Activated T-helper 1 cell treated with anti-CD3 and anti-CD28 coated beads, Interleukin-12 subunit alpha, Interleukin-12 subunit beta, Interleukin-2, Interleukin-4 antibody, amounts not matched to agents 30 ng/mL and 10 ng/mL and 1 ng/mL, durations not matched to agents 14 hours and 24 hours and 36 hours (primary cell): ENCODE results near the gene DOCK10. TPM values are rescaled to one million over a fixed set of nuclear protein-coding genes. Genes with fewer than 3 reads are reported as not detected.

ENCODE experiments used
- DNase-seq: peaks from one replicate; pipeline ENCODE4 v3.0.0; 2021; ENCODE audit warnings: low spot score
- H3K27ac Mint-ChIP-seq: one replicate; pipeline ENCODE4 v1.8.0; 2021; ENCODE audit warnings: mild to moderate bottlenecking, mixed read lengths
- H3K27me3 Mint-ChIP-seq: one replicate; pipeline ENCODE4 v1.8.0; 2022; ENCODE audit warnings: mild to moderate bottlenecking, moderate library complexity, mixed read lengths; ENCODE audit not compliant: insufficient read depth
- H3K36me3 Mint-ChIP-seq: one replicate; pipeline ENCODE4 v1.8.0; 2021; ENCODE audit warnings: low read depth, mixed read lengths
- H3K4me1 Mint-ChIP-seq: one replicate; pipeline ENCODE4 v1.8.0; 2021; ENCODE audit warnings: low read depth, mixed read lengths
- H3K4me3 Mint-ChIP-seq: one replicate; pipeline ENCODE4 v1.8.0; 2021; ENCODE audit warnings: mild to moderate bottlenecking, moderate library complexity, mixed read lengths
- H3K9me3 Mint-ChIP-seq: one replicate; pipeline ENCODE4 v1.8.0; 2021; ENCODE audit warnings: mixed read lengths
- intact Hi-C: fragments of 100-400 bp; cut with micrococcal nuclease; formaldehyde crosslinking; loops from one replicate; pipeline ENCODE4 v1.15.1; 2024
- total RNA-seq: library from RNA; stranded (reverse); gene quantifications from 2 replicates; pipeline ENCODE4 v1.2.3, GENCODE V29; 2022

DOCK10 gene
- total RNA-seq, 1 donor from 2014 or later = 159 TPM

DNA sequence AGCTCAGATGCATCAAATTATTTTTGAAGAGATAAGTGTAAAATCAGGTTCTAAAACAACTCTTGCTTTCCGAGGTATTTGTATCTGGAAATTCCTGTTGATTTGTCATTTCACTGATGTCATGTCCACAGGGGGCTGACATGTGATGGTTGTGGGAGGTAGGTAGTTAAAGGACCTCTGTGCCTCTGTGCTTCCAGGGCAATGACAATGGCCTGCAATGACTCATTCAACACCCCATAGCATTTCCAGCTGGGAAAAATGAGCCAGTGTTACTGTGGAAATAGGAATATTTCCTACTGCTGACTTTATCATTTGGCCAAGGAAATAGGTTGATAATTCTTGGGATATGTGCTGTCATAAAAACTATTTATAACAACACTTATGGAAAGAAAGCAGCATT is 239.9 kb downstream of the DOCK10 start:
- H3K27ac Mint-ChIP-seq = no peak overlapping the region
- intact Hi-C loops = loop anchor here (1.0 to 10.0 kb wide), 3 partner anchors 11 to 72 kb away; no protein-coding TSS in a partner anchor

DNA sequence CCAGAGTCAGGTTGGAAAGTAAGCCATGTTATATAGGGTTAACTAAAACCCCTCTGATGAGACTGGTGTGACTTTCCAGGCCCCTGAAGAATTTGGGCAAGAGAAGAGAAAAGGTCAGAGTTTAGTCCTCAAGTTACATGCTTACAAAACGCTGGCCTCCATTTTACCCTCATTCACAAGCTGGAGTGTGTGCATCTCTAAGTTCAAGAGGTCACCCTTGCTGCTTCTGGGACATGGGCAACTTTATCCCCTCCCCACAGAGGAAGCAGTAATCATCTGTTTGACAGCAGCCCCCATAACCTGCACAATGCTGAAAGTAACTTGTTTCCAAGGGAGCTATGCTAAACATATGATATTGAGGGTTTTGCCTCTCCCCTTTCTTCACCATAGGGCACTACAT is 240.9 kb downstream of the DOCK10 start:
- Mint-ChIP-seq H3K4me1 (no peaks in the 10 kb centered on the region), H3K4me3 (no peak overlapping the region), H3K36me3 (peaks cover 59% of the 10 kb centered on the region), H3K9me3 (no peaks in the 10 kb centered on the region), H3K27me3 (no peaks in the 10 kb centered on the region), H3K27ac (no peak overlapping the region)
- intact Hi-C loops = loop anchor here (5.0 to 10.0 kb wide), 2 partner anchors 36 to 73 kb away; no protein-coding TSS in a partner anchor
- DNase-seq = no peak

More for the DNA sequence above, 239.9 kb downstream of the DOCK10 start:
- no peaks in the 10 kb centered on the region for H3K27me3 Mint-ChIP-seq
- H3K9me3 Mint-ChIP-seq = no peaks in the 10 kb centered on the region
- no peaks in the 10 kb centered on the region for H3K4me1 Mint-ChIP-seq
- no peak for DNase-seq
- H3K4me3 Mint-ChIP-seq = no peak overlapping the region
- H3K36me3 Mint-ChIP-seq = peaks cover 57% of the 10 kb centered on the region

DNA sequence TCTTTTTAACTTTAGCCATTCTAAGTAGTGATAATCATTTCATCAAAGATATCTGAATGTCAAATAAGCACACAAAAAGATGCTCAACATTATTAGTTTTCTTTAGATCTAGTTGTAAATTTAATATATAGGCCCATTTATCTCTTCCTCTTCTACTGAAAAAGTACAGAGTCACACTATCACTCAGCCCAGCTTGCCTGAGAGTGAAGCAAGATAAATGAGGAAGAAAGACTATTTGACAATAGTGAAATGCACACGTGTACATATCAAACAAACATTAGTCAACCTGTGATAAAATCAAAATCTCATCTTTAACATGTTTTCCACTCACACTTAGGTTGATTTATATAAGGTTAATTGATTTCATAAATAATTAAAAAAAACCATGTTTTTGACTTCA is 242.6 kb downstream of the DOCK10 start:
- H3K27me3 Mint-ChIP-seq = no peaks in the 10 kb centered on the region
- no peaks in the 10 kb centered on the region for H3K9me3 Mint-ChIP-seq
- no peak overlapping the region for H3K27ac Mint-ChIP-seq
- no peaks in the 10 kb centered on the region for H3K4me1 Mint-ChIP-seq
- no peak overlapping the region for H3K4me3 Mint-ChIP-seq
- DNase-seq = no peak
- intact Hi-C loops = loop anchor here (5.0 to 10.0 kb wide), 2 partner anchors 38 to 75 kb away; no protein-coding TSS in a partner anchor
- peaks cover 64% of the 10 kb centered on the region for H3K36me3 Mint-ChIP-seq

DNA sequence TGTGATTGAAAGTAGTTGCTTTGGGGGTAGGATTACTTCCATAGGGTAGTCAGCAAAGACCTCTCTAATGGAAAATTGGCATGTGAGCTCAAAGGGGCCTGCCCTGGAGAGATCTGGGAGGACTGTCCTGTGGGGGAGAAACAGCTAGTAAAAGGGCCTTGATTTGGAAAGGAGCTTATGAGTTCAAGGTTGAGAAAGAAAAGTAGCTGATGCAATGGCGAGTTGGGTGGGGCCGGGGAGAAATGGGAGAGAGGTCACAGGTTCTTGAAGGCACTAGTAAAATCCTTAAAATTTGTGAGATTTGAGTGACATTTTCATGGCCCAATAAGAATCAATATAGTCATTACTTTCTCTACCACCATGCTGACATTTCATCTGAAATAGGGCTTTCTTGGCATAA is 244.1 kb downstream of the DOCK10 start:
- no peak for DNase-seq
- Mint-ChIP-seq H3K9me3 (no peaks in the 10 kb centered on the region), H3K27ac (peak overlapping the region; percentile 2), H3K4me1 (no peaks in the 10 kb centered on the region), H3K27me3 (no peaks in the 10 kb centered on the region), H3K36me3 (peaks cover 74% of the 10 kb centered on the region), H3K4me3 (no peak overlapping the region)
- intact Hi-C loops = no loop called here

DNA sequence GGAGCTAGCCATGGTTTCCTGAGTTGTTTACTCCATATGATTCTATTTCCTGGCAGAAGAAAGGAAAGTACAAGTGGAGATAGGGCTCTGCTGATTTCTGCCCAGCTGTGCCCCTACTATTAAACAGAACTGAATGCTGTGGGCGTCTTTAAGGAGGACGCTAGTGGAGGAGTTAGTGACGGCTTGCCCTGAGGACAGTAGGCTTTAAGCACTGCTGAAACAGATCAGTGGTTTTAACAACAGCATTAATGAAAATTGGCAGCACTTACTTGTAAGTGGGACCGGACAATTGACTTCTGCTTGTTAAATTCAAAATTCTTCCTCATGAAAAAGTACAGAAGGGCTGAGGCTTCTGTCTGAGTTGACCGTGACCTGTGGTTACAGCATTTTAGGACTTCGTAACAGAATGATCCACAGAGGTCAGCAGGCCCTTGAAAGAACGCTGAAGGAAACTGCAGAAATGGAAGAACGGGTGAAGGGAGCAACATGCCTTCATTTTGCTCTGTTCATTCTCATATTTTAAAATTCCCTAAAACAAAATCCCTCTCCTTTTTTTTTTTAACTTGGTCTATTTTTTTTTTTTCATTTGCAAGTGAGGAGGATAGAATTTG is 245.5 kb downstream of the DOCK10 start:
- H3K4me3 Mint-ChIP-seq = no peak overlapping the region
- no peak for DNase-seq
- no peaks in the 10 kb centered on the region for H3K27me3 Mint-ChIP-seq
- no peaks in the 10 kb centered on the region for H3K9me3 Mint-ChIP-seq
- H3K36me3 Mint-ChIP-seq = peaks cover 65% of the 10 kb centered on the region
- H3K4me1 Mint-ChIP-seq = no peaks in the 10 kb centered on the region
- H3K27ac Mint-ChIP-seq = no peak overlapping the region
- intact Hi-C loops = no loop called here

DNA sequence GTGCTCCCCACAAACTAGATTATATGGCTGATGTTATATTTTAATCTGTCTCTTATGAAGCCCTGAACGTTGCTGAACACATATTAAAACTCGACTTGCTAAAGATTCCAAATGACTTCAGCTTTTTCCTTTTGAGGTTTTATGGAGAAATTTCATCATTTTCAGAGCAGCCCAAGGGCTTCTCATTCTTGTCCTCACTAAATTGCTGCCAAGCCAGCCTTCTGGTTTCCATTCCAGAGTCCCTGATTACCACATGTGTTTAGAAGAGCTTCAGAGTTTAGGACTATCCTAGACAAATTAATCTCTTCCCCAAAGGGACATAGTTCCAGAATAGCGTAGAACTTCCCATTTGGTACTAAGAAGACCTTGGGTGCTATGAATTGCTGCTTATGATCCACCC is 248.3 kb downstream of the DOCK10 start:
- no peaks in the 10 kb centered on the region for H3K4me1 Mint-ChIP-seq
- H3K36me3 Mint-ChIP-seq = peaks cover 60% of the 10 kb centered on the region
- H3K4me3 Mint-ChIP-seq = no peak overlapping the region
- no peak for DNase-seq
- H3K27ac Mint-ChIP-seq = peak overlapping the region; percentile 9
- intact Hi-C loops = no loop called here
- no peaks in the 10 kb centered on the region for H3K27me3 Mint-ChIP-seq
- H3K9me3 Mint-ChIP-seq = no peaks in the 10 kb centered on the region

DNA sequence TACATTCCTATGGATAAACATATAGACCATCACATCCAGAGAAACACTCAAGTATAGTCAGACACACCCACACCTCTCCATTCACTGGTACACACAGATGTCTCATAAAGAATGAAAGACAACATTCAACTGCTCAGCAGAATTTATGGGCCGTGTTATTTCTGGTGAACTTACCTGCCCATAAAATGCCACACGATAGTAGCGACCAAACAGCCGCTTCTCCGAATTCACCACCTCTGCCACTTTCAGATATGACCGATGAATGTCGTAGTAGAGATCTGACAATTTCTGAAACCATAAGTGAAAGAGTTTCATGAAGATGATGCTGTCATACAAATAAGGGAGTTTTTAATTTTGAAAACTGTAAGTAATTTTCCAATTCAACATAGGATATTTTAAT is 255.4 kb downstream of the DOCK10 start:
- no peak for DNase-seq
- H3K27me3 Mint-ChIP-seq = no peaks in the 10 kb centered on the region
- H3K36me3 Mint-ChIP-seq = peaks cover 53% of the 10 kb centered on the region
- no peaks in the 10 kb centered on the region for H3K4me1 Mint-ChIP-seq
- intact Hi-C loops = no loop called here
- H3K4me3 Mint-ChIP-seq = no peak overlapping the region
- no peak overlapping the region for H3K27ac Mint-ChIP-seq
- H3K9me3 Mint-ChIP-seq = no peaks in the 10 kb centered on the region

DNA sequence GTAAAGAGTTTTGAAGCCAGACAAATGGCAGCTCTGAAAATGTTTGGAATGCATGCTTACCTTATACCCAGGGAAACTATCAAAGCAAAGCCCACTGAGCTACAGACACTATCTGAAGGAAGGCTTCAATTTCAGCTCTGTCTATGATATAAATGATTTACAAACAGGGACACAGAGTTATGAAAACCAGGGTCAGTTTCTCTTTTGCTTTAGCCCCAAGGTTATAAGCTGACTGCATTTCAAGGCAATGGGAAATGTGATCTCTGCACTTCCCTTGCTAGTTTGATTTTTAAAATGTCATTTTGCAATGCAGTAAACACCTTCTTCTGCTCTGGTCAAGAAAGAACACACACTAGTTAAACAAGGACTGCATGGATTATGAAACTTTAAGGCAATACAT is 260.9 kb downstream of the DOCK10 start:
- intact Hi-C loops = no loop called here
- Mint-ChIP-seq H3K9me3 (no peaks in the 10 kb centered on the region), H3K27me3 (no peaks in the 10 kb centered on the region), H3K36me3 (peaks cover 45% of the 10 kb centered on the region), H3K27ac (no peak overlapping the region), H3K4me1 (peaks cover 7% of the 10 kb centered on the region), H3K4me3 (no peak overlapping the region)
- DNase-seq = no peak

DNA sequence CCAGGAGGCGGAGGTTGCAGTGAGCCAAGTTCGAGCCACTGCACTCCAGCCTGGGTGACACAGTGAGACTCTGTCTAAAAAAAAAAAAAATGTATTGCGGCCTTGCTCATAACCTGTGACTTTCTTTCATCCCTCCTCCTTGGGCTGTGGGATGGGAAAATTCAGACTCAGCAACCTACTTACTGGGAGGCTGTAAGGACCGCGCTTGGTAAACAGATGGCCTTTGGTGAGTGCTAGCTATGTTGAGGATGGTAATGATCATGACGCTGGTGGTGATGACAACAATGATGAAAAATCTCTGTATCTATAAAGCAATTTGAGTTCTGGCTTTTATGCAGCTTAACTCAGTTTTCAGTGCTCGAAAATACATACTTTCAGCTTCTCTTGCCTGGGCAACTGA is 261.4 kb downstream of the DOCK10 start:
- H3K9me3 Mint-ChIP-seq = no peaks in the 10 kb centered on the region
- DNase-seq = no peak
- peaks cover 7% of the 10 kb centered on the region for H3K4me1 Mint-ChIP-seq
- no peak overlapping the region for H3K27ac Mint-ChIP-seq
- intact Hi-C loops = no loop called here
- H3K36me3 Mint-ChIP-seq = peaks cover 44% of the 10 kb centered on the region
- H3K4me3 Mint-ChIP-seq = no peak overlapping the region
- no peaks in the 10 kb centered on the region for H3K27me3 Mint-ChIP-seq

DNA sequence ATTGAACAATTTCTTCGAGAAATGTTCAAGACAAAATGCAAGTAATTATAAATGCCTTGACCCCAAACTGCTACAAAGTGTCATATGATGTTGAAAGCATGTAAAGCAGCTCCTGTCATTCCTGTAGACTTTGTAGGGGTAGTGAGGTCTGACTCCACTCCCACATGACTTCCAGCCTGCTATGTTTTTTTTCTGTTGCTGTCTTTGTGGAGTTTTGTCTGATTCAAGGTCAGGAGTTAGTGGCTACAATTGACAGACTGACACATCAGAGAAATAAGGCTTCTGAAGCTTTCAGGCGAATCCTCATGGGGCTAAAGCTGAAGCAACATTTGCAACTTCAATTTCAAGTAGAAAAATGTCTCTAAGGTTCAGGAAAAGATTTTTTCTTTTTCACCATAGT is 262.2 kb downstream of the DOCK10 start:
- Mint-ChIP-seq H3K9me3 (no peaks in the 10 kb centered on the region), H3K27ac (no peak overlapping the region), H3K4me3 (no peak overlapping the region), H3K36me3 (peaks cover 44% of the 10 kb centered on the region), H3K27me3 (no peaks in the 10 kb centered on the region), H3K4me1 (peaks cover 7% of the 10 kb centered on the region)
- no peak for DNase-seq
- intact Hi-C loops = no loop called here

DNA sequence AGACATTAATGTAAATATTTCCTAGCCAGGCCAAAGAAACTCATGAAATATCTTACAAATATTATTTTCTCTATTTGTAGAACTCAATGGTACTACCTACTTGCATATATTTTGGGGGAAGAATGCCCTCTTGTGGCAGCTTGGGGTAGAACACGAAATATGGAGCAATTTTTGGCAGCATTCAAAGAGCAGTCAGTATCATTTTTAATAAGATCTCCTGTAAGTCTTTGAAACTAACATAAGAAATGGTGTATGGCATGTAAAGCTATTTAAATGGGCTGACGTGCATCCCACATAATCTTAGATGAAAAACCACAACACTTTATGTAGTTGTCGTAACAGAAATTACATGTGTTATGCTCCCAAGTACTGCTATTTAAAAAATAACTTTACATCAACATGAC is 263.8 kb downstream of the DOCK10 start:
- peaks cover 7% of the 10 kb centered on the region for H3K4me1 Mint-ChIP-seq
- H3K9me3 Mint-ChIP-seq = no peaks in the 10 kb centered on the region
- intact Hi-C loops = loop anchor here (1.0 to 2.0 kb wide), 3 partner anchors 128 to 421 kb away; partner anchors contain the start of gene CUL3
- peaks cover 47% of the 10 kb centered on the region for H3K36me3 Mint-ChIP-seq
- no peak overlapping the region for H3K27ac Mint-ChIP-seq
- H3K4me3 Mint-ChIP-seq = no peak overlapping the region
- peak; percentile 35 for DNase-seq
- no peaks in the 10 kb centered on the region for H3K27me3 Mint-ChIP-seq

DNA sequence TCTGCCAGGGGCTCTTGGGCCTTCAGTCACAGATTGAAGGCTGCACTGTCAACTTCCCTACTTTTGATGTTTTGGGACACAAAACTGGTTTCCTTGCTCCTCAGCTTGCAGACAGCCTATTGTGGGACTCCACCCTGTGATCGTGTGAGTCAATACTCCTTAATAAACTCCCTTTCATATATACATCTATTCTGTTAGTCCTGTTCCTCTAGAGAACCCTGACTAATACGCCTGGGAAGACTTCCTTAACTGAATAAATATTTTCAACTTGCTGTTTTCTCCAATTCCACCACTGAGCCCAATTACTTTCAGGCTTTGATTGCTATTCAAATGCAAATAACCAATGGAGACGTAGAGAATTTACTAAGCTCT is 264.7 kb downstream of the DOCK10 start:
- Mint-ChIP-seq H3K9me3 (no peaks in the 10 kb centered on the region), H3K27me3 (no peaks in the 10 kb centered on the region), H3K4me3 (no peak overlapping the region), H3K27ac (no peak overlapping the region), H3K4me1 (peaks cover 7% of the 10 kb centered on the region), H3K36me3 (peaks cover 51% of the 10 kb centered on the region)
- intact Hi-C loops = no loop called here
- no peak for DNase-seq

DNA sequence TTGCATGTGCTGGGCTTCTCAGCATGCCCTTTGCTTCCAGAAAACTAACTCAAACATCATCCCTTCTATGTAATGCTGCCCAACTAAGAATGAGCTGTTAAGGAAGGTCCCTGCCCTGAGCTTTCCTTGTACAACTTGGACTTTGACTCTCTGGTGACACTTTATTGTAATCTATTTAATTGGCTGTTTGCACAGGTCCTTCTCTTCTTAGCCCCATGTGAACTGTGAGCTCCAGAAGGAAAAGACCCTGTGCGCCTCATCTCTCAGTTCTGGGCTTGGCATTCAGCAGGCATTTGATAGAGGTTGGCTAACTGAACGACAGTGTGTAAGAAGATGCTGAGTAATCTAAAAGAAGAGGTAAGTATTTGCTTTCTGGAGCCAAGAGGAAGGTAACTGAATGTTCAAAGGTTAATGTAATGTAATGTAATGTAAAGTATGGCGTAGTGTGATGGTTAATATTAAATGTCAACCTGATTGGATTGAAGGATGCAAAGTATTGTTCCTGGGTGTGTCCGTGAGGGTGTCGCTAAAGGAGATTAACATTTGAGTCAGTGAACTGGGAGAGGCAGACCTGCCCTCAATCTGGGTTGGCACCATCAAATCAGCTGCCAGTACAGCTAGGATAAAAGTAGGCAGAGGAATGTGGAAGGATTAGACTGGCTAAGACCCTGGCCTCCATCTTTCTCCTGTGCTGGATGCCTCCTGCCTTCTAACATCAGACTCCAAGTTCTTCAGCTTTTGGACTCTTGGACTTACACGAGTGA is 265.3 kb downstream of the DOCK10 start:
- Mint-ChIP-seq H3K27me3 (no peaks in the 10 kb centered on the region), H3K4me3 (no peak overlapping the region), H3K9me3 (no peaks in the 10 kb centered on the region), H3K4me1 (peaks cover 7% of the 10 kb centered on the region), H3K27ac (no peak overlapping the region), H3K36me3 (peaks cover 50% of the 10 kb centered on the region)
- DNase-seq = no peak
- intact Hi-C loops = no loop called here
